Neural progenitor cell (in vitro differentiated cells): ENCODE results near the gene ATXN10.

Experiments
- EZH2 ChIP-seq: fragments of 200-600 bp; sonication (generic); IDR thresholded peaks from 2 replicates; pipeline ENCODE4 v1.6.1; 2017; ENCODE audit warnings: antibody characterized with exemption, mild to moderate bottlenecking, moderate library complexity
- EZH2phosphoT487 ChIP-seq: fragments of 200-600 bp; sonication (generic); IDR thresholded peaks from 2 replicates; pipeline ENCODE4 v1.6.1; 2017; ENCODE audit warnings: antibody characterized with exemption
- TF ChIP-seq, protein P1 (sequence below): fragments of 200-600 bp; sonication (generic); IDR thresholded peaks from 2 replicates; pipeline ENCODE4 v1.5.1; 2017; ENCODE audit warnings: antibody characterized with exemption, mild to moderate bottlenecking

DNA sequence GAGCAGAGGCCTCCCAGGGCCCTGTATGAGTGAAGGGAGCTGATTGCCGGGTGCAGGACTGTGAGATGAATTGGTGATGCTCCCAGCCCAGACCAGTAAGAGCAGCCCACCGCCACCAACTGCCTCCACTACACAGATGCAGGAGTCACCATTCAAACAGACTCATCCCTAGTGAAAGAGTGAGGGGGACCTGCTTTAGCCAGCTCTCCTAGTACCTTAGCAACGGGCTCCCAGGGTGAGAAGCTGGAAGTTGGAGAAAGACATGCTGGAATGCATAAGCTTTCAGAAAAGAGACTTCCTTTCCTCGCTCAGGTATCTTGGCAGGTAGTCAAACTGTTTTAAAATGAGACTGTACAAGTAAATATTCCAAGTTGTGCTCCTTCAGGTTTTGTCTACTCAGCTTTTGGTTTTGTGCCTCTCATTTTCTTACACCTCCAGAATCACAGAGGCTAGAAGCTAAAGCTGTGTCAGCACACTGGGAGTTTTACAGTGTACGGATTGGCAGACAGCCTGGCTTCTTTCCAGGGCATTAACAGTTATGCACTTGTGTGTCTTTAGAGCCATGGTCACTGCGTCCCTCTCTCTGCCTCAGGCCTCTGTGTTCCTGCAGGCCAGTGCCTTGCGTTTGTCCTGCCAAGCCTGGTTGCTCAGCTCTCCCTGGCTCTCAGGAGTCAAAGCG, 146.2 kb downstream of the ATXN10 start:
- TF ChIP-seq EZH2phosphoT487: no peak
- TF ChIP-seq, protein P1, sequence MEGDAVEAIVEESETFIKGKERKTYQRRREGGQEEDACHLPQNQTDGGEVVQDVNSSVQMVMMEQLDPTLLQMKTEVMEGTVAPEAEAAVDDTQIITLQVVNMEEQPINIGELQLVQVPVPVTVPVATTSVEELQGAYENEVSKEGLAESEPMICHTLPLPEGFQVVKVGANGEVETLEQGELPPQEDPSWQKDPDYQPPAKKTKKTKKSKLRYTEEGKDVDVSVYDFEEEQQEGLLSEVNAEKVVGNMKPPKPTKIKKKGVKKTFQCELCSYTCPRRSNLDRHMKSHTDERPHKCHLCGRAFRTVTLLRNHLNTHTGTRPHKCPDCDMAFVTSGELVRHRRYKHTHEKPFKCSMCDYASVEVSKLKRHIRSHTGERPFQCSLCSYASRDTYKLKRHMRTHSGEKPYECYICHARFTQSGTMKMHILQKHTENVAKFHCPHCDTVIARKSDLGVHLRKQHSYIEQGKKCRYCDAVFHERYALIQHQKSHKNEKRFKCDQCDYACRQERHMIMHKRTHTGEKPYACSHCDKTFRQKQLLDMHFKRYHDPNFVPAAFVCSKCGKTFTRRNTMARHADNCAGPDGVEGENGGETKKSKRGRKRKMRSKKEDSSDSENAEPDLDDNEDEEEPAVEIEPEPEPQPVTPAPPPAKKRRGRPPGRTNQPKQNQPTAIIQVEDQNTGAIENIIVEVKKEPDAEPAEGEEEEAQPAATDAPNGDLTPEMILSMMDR: no peak
- TF ChIP-seq EZH2: no peak
